SW 1271 (cell line): ENCODE measurements around the gene MRPS27.

Source experiments
- DNase-seq, 2 experiments: peaks; one replicate each; lab custom pipeline; 2025; lab: John Stamatoyannopoulos, UW

MRPS27 gene

DNA sequence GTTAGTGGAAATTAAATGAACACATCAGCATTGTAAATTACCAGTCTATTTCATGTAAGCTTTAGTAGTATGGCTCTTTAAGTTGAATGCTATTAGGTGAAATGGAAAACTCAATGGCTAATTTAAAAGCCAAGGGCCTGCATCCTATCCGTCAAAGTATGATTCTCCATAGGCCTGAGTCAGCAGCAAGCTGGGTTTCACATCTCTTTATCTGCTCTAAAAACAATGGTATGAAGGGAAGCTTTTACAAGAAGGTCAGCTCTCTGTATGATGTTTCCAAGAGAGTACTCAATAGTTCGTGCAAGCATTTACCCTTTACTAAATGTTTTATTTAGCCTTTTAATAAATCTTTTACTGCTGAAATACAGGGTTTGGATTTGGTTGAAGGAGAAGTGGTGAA, 149.9 kb downstream of the MRPS27 start:
- no peak for DNase-seq
